GM21723 (cell line): ENCODE measurements around the gene SRD5A1.

Source experiments
- ATAC-seq: cut with Tn5 transposase; IDR thresholded peaks from one replicate; pipeline ENCODE4 v1.9.1; 2021; ENCODE audit warnings: mild to moderate bottlenecking, moderate library complexity; ENCODE audit not compliant: unreplicated experiment

SRD5A1 gene

DNA sequence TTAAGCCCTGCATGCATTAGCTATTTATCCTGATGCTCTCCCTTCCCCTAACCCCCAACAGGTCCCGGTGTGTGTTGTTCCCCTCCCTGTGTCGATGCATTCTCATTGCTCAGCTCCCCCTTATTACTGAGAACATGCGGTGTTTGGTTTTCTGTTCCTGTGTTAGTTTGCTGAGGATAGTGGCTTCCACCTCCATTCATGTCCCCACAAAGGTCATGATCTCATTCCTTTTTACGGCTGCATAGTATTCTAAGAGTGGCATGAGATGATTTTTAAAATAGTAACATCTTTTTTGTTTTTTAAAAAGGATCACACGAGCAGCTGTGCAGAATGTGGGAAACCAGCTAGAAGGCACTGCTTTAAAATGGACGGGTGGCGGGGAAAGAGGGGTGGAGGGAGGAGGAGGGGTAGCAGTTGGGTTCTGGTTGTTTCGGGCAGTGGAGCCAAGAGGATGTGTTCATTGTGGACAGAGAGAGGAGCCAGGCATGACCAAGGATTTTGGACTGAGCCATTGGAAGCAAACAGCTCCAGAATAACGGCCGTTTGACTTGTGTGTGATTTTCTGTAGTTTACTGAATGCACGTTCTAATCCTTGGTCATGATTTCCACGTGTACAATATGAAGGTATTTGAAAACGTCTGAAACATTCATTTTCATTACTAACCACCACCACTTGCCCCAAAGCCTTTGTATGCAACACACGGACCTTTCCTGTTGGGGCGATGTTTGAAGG, 78.3 kb downstream of the SRD5A1 start:
- peak; percentile 13 for ATAC-seq

GRCh38 chr5:6712142-6712576, 78.9 kb downstream of the SRD5A1 start:
- peak; percentile 17 for ATAC-seq

GRCh38 chr5:6712577-6713273, 79.5 kb downstream of the SRD5A1 start:
- ATAC-seq: peak; percentile 66

- ATAC-seq: peak; percentile 11
Observed at GRCh38 chr5:6713274-6714225, 80.3 kb downstream of the SRD5A1 start, which contains the start of gene TENT4A. Gene TENT4A (plus strand): TSS chr5:6713432. CDS start chr5:6713984, 552 bp downstream.

DNA sequence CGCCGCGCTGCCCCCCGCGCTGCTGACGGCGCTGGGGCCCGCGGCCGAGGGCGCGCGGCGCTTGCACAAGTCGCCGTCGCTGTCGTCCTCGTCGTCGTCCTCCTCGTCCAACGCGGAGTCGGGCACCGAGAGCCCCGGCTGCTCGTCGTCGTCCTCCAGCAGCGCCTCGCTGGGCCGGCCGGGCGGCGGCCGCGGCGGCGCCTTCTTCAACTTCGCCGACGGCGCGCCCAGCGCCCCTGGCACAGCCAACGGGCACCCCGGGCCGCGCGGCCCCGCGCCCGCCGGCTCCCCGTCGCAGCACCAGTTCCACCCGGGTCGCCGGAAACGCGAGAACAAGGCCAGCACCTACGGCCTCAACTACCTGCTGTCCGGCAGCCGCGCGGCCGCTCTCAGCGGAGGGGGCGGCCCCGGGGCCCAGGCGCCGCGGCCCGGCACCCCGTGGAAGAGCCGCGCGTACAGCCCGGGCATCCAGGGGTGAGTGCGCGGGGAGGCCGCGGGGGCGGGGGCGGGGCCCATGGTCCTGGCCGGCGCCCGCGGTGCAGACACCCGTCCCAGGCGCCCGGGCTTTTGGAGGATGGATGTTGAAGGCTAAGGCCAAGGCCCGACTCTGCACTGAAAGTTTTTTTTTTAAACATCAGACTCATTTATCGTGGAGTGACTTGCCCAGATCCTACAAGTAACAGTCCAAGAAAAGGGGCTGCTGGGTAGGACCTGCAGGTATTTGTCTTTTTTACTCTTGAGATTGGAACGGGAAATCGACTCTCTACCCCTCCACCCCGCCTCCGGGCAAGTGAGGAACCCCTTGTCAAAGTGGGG, 81.2 kb downstream of the SRD5A1 start:
- no peak for ATAC-seq

DNA sequence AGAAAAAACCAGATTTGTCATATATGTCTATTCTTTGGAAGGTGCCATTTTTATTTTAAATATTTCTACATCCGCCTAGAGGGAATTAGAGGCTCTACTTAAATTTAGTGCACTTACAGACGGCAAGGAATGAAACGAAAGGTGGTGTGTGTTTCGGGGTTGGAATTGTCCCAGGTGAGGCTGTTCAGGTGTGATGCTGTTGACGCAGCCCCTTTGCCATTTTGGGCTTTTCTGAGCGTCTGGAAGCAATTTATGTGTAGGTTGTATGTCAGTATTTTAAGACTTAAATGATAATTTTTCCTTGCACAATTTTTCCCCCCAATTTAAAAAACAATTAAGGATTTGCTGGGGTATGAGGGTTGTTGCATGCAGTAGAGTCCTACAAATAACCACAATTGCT, 82.0 kb downstream of the SRD5A1 start:
- ATAC-seq: no peak

DNA sequence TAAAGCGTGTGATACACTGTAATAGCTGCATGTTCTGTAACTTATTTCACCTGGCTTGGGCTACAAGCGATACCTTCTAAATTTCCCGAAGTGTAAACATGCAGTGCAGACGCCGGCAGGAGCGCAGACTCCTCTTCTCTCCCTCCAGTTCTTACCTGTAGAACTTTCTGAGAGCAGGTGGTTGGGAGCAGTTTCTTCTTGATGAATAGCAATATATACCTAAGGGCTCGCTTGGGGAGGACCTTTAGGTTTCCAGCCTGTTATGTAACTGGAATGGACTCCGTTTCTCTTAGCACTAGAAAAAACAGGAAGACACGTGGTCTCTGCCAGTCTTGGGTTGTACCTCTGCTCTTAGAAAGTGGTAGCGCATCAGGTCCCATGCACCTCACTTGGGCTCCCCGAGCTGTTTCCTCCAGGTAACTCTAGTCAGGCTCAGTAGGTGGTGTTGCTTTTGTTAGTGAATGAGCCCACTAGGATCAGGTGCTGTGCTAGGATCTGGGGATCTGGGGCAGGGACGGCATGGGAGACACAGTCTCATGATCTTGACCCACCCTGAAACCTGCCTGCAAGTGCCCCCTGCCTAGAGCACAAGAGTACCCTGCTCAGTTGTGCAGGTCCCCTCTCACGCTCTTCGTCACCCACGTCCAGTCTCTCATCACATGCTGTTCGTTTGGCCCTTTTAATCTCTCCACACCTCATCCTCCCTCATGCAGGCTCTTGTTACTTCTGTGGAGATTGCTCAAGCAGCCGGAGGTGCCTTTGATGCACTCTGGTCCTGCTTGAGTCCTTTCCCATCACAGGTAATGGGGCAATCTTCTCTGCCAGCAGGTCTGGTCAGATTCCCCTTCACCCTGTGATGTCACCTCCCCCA, 82.8 kb downstream of the SRD5A1 start:
- ATAC-seq: no peak

DNA sequence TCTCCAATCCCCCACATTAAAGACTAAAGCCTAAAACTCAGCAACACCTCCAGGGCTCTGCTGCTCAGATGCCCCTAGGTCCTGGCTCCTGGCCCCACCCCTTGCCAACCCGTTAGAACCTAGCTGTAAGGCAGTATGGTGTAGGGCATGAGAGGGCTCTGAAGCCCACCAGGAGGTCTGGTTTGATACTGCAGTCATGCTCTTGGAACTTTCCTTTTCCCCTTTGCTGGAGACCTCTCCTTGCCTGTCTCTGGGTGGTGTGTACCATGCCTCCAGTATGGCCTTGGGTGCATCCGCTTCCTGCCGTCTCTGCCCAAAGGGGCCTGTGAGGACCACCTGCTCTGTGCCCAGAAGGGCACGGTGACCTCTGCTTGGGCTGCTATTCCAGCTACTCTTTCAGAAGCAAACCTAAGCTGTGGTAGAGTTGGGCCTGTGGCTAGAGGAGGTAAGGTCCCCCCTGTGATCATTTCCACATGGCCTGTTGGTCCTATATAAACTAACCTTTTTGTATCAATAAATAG, 83.4 kb downstream of the SRD5A1 start:
- no peak for ATAC-seq

DNA sequence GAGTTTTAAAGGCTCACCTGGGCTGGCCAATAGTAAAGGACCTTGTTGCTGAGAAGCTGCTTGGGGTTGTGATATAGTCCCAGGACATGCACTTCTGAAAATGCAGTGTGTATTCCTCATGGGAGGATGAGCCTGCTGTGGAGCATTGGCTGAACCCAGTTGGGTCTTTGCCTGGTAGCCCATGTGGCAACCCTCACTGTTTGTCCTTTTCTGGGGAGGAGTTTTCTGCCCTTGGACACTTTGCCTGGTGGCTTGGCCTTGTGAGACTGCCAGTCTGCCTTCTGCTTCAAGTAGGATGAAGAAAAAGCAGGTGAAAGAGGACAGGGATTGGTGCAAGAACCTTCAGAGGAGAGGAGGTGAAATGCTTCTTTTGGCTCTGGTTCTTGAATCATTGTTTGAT, 84.0 kb downstream of the SRD5A1 start:
- ATAC-seq: no peak

GRCh38 chr5:6717687-6718086, 84.4 kb downstream of the SRD5A1 start:
- ATAC-seq: no peak

DNA sequence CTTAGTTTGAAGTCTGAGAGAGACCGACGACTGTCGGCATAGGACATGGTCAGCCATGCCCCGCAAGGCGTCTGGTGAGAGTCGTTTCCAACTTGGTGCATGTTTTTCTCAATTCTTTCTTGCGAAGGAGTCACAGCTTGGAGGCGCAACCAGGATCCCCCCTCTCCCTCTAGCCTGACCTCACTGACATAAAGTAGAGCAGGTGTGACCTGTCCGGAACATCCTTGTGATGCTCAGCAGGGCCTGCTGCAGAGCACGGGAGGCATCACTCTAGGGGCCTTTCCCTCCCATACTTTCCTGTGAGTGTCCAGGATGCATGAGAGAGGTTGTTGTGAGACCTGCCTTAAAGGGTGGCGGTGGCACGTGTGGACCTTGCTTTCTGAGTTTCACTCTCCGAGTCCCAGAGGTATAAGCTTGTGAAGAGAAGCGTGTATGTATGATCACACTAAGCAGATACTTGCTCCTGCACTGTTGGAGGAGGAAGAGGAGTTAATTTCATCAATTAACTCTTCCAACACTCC, 85.0 kb downstream of the SRD5A1 start:
- no peak for ATAC-seq

DNA sequence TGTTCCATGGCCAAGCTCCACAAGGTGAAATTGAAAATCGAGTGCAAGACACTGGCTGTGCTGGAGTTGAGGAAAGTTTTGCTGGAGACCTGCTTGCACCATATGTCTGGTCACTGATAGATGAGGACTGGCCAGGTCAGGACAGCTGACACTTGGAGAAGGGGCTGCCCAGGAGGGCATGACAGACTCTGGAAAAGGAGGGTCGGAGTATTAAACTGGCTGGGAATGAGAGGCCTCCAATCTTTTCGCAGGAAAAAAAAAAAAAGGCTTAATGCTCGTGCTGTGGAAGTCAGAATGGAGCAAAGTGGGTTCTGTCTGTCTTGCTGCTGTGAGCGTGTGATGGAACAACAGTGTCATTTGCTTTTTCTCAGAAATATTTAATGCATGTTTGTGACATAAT, 85.5 kb downstream of the SRD5A1 start:
- no peak for ATAC-seq

DNA sequence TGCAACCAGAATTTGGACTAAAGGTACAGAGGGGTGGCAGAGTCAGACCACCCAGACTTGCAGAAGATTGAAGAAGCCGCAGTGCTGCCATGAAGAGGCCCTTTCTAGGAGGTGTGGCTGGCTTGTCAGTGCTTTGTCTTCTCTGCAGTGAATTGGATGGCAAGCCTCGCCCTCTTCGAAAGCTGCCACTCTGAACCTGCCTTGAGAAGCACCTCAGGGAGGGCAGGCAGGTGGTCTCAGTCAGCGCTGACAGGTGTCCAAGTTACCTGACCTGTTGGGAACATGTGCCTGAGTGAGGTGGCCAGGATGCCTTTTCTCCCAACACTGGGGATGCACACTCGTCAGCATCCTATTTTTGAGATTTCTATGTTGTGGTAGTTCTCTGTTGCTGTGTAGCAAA, 86.2 kb downstream of the SRD5A1 start:
- ATAC-seq: no peak

- ATAC-seq: no peak
Observed at GRCh38 chr5:6719896-6720560, 86.8 kb downstream of the SRD5A1 start.

- no peak for ATAC-seq
Observed at GRCh38 chr5:6720561-6720921, 87.3 kb downstream of the SRD5A1 start.

DNA sequence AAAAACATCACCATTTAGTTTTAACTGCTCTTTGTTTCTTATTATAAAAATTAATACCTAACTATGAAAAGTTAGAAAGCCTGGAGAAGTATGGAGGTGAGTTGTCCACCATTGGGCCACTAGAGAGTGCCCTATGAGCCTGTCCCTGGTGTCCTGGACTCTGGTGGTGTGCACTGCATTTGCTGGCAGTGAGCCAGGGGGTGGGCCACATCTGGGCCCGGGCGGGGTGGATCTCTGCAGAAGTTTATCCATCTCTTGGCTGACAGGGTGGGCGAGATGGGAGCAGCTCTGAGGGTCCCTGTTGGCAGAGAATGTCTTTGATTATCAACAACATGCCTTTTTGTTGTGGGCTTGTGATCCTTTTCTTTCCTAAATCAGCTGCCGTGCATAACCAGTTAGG, 88.2 kb downstream of the SRD5A1 start:
- ATAC-seq: no peak

DNA sequence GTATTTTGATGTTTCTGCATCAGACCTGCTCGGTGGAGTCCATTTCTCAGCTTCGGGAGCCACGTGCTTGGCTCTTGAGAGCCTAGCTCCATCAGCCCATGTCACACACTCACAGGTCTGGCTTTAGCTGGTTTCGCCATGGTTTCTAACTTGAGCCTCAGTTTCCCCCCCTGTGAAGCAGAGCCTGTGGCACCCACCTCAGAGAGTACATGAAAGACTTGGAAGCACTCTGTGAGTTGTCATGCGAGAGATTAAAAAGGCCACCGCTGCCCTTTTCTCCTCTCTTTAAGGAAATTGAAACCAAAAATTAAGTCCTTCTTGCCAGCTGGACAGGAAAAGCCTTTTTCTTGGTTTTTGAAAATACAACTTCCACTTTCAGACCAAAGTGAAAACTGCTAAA, 88.8 kb downstream of the SRD5A1 start:
- ATAC-seq: peak; percentile 59

GRCh38 chr5:6723122-6723815, 90.0 kb downstream of the SRD5A1 start:
- no peak for ATAC-seq
